ENCODE data around the gene DCAF17. TPM values are rescaled to one million over a fixed set of nuclear protein-coding genes. Genes with fewer than 3 reads are reported as not detected.

DCAF17 gene
- total and polyA plus RNA-seq, 4 donors: 2.5 to 10.4 (median 6.1) TPM

DNA sequence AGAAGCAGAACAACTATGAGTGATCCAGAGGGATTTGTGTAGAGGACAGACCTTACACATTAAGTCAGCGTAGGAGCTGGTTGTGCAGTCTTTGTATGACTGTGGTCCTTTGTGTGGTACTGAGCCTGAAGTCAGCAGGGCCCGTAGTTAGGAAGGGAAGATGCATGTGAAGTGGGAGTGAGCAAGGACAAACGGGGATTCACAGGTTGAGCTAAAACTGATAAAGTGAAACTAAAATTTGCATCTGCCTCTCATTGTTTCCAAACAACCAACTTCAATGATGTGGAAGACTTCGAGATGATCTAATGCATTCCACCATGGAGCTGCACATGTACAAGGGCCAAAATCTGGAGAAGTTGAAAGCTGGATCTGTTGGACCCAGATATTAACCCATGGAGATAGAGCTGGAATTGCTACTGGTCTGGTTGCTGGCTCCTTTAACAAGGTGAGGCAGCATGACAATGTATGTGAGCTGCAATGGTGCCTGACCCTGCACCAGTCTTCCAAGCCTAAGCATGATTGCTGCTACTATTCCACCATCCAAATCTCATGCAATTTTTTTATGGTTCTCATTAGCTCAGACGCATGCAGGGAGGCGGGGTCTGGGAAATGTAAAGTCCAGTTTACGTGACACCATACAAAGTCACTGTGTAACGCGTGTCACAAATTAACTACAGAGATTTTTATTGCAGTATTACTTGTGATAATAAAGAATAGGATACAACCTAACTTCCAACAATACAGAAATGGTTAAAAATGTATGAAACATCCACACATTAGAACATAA lies 76.1 kb downstream of the DCAF17 start:
- Histone ChIP-seq H3K27me3 (ENCODE audit: control insufficient read depth in 4 of 4, insufficient read depth in 4 of 4, low read length in 3 of 4) (no peaks in the 10 kb centered on the region), H3K36me3 (ENCODE audit: control insufficient read depth in 4 of 4, insufficient read depth in 3 of 4, low read depth in 1 of 4, low read length in 3 of 4) (no peaks in the 10 kb centered on the region), H3K9ac (ENCODE audit: low read depth in 1 of 2, low read length in 2 of 2) (no peak overlapping the region), H3K9me3 (ENCODE audit: control insufficient read depth in 4 of 4, low read length in 3 of 4) (no peaks in the 10 kb centered on the region), H3K27ac (ENCODE audit: low read depth in 1 of 2, low read length in 2 of 2) (no peak overlapping the region), H3K4me3 (ENCODE audit: low read depth in 1 of 3, low read length in 3 of 3) (no peak overlapping the region), H3K4me1 (ENCODE audit: control insufficient read depth in 4 of 4, insufficient read depth in 4 of 4, low read length in 3 of 4) (no peaks in the 10 kb centered on the region)
- WGBS: 81% methylated on average over 9 of the region's 9 CpGs
- TF ChIP-seq HNF4A (conservative IDR thresholded peaks at IDR 0.05): no peak
- no peak for TF ChIP-seq GABPA (IDR thresholded peaks at IDR 0.05 in 1 of 2, conservative IDR thresholded peaks at IDR 0.05 in 1 of 2)
- no peak for TF ChIP-seq RAD21 (IDR thresholded peaks at IDR 0.05)
- TF ChIP-seq TAF1 (conservative IDR thresholded peaks at IDR 0.05): no peak
- no peak for TF ChIP-seq HNF4G (IDR thresholded peaks at IDR 0.05)
- TF ChIP-seq, protein P1, sequence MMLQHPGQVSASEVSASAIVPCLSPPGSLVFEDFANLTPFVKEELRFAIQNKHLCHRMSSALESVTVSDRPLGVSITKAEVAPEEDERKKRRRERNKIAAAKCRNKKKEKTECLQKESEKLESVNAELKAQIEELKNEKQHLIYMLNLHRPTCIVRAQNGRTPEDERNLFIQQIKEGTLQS (IDR thresholded peaks at IDR 0.05): no peak
- TF ChIP-seq, protein P2, sequence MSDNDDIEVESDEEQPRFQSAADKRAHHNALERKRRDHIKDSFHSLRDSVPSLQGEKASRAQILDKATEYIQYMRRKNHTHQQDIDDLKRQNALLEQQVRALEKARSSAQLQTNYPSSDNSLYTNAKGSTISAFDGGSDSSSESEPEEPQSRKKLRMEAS (IDR thresholded peaks at IDR 0.05): no peak
- TF ChIP-seq FOXA2 (IDR thresholded peaks at IDR 0.05): no peak
- TF ChIP-seq SP1 (IDR thresholded peaks at IDR 0.05): no peak
- TF ChIP-seq, protein P3, sequence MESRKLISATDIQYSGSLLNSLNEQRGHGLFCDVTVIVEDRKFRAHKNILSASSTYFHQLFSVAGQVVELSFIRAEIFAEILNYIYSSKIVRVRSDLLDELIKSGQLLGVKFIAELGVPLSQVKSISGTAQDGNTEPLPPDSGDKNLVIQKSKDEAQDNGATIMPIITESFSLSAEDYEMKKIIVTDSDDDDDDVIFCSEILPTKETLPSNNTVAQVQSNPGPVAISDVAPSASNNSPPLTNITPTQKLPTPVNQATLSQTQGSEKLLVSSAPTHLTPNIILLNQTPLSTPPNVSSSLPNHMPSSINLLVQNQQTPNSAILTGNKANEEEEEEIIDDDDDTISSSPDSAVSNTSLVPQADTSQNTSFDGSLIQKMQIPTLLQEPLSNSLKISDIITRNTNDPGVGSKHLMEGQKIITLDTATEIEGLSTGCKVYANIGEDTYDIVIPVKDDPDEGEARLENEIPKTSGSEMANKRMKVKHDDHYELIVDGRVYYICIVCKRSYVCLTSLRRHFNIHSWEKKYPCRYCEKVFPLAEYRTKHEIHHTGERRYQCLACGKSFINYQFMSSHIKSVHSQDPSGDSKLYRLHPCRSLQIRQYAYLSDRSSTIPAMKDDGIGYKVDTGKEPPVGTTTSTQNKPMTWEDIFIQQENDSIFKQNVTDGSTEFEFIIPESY (IDR thresholded peaks at IDR 0.05): no peak
- no peak for TF ChIP-seq RXRA (IDR thresholded peaks at IDR 0.05)
- TF ChIP-seq EGR1 (IDR thresholded peaks at IDR 0.05; ENCODE audit: low read depth in 2 of 2): no peak
- TF ChIP-seq, protein P4, sequence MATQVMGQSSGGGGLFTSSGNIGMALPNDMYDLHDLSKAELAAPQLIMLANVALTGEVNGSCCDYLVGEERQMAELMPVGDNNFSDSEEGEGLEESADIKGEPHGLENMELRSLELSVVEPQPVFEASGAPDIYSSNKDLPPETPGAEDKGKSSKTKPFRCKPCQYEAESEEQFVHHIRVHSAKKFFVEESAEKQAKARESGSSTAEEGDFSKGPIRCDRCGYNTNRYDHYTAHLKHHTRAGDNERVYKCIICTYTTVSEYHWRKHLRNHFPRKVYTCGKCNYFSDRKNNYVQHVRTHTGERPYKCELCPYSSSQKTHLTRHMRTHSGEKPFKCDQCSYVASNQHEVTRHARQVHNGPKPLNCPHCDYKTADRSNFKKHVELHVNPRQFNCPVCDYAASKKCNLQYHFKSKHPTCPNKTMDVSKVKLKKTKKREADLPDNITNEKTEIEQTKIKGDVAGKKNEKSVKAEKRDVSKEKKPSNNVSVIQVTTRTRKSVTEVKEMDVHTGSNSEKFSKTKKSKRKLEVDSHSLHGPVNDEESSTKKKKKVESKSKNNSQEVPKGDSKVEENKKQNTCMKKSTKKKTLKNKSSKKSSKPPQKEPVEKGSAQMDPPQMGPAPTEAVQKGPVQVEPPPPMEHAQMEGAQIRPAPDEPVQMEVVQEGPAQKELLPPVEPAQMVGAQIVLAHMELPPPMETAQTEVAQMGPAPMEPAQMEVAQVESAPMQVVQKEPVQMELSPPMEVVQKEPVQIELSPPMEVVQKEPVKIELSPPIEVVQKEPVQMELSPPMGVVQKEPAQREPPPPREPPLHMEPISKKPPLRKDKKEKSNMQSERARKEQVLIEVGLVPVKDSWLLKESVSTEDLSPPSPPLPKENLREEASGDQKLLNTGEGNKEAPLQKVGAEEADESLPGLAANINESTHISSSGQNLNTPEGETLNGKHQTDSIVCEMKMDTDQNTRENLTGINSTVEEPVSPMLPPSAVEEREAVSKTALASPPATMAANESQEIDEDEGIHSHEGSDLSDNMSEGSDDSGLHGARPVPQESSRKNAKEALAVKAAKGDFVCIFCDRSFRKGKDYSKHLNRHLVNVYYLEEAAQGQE (IDR thresholded peaks at IDR 0.05): no peak
- TF ChIP-seq JUND (IDR thresholded peaks at IDR 0.05): no peak
- no peak for DNase-seq (ENCODE audit: low spot score)

DNA sequence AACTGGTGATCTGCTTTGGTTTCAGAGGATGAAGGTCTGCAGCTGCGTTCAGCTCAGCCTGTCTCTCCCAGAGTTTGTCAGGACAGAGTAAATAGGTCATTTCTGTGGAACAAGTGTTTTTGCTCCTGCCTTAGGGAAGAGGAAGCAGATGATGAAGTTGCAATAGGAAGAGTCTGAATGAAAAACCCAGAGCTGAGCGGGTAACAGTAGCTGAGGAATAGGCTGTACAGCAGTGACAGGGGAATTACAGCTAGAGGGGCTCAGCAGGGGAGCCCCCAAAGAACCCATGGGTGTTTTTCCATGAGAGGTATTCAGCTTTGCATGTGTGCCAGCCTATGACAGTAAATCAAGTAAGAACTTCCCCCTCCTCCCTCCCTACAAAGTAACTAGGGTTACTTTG lies 78.0 kb downstream of the DCAF17 start:
- Histone ChIP-seq H3K9ac (ENCODE audit: low read depth in 1 of 2, low read length in 2 of 2) (no peak overlapping the region), H3K36me3 (ENCODE audit: control insufficient read depth in 4 of 4, insufficient read depth in 3 of 4, low read depth in 1 of 4, low read length in 3 of 4) (no peaks in the 10 kb centered on the region), H3K27me3 (ENCODE audit: control insufficient read depth in 4 of 4, insufficient read depth in 4 of 4, low read length in 3 of 4) (no peaks in the 10 kb centered on the region), H3K9me3 (ENCODE audit: control insufficient read depth in 4 of 4, low read length in 3 of 4) (peaks cover 0 to 2% (median 0%) of the 10 kb centered on the region in 4 donors), H3K4me1 (ENCODE audit: control insufficient read depth in 4 of 4, insufficient read depth in 4 of 4, low read length in 3 of 4) (no peaks in the 10 kb centered on the region), H3K27ac (ENCODE audit: low read depth in 1 of 2, low read length in 2 of 2) (no peak overlapping the region), H3K4me3 (ENCODE audit: low read depth in 1 of 3, low read length in 3 of 3) (no peak overlapping the region)
- DNase-seq (ENCODE audit: low spot score): no peak
- TF ChIP-seq SP1 (IDR thresholded peaks at IDR 0.05) (no peak), YY1 (IDR thresholded peaks at IDR 0.05) (no peak), EGR1 (IDR thresholded peaks at IDR 0.05; ENCODE audit: low read depth in 2 of 2) (no peak), HNF4A (conservative IDR thresholded peaks at IDR 0.05) (no peak), FOXA1 (IDR thresholded peaks at IDR 0.05) (no peak), FOXA2 (IDR thresholded peaks at IDR 0.05) (no peak), HNF4G (IDR thresholded peaks at IDR 0.05) (no peak), NR2F2 (IDR thresholded peaks at IDR 0.05) (no peak), TAF1 (conservative IDR thresholded peaks at IDR 0.05) (no peak)
- TF ChIP-seq, protein P5, sequence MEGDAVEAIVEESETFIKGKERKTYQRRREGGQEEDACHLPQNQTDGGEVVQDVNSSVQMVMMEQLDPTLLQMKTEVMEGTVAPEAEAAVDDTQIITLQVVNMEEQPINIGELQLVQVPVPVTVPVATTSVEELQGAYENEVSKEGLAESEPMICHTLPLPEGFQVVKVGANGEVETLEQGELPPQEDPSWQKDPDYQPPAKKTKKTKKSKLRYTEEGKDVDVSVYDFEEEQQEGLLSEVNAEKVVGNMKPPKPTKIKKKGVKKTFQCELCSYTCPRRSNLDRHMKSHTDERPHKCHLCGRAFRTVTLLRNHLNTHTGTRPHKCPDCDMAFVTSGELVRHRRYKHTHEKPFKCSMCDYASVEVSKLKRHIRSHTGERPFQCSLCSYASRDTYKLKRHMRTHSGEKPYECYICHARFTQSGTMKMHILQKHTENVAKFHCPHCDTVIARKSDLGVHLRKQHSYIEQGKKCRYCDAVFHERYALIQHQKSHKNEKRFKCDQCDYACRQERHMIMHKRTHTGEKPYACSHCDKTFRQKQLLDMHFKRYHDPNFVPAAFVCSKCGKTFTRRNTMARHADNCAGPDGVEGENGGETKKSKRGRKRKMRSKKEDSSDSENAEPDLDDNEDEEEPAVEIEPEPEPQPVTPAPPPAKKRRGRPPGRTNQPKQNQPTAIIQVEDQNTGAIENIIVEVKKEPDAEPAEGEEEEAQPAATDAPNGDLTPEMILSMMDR (IDR thresholded peaks at IDR 0.05; ENCODE audit: low read depth, low read length, missing input control): no peak
- TF ChIP-seq, protein P1 (IDR thresholded peaks at IDR 0.05): no peak
- WGBS: 76% methylated on average over 2 of the region's 2 CpGs

Measured in liver (tissue), 9 donors.